Colon (tissue), 2 donors: ENCODE data around the gene MAST4.

Source experiments
- FAIRE-seq: peaks from 2 replicates; lab custom pipeline; 2012; peaks lifted over from hg19 to GRCh38; lab: Jason Lieb, UNC
- donor health status: control.
- donor health status: control.

MAST4 gene

GRCh38 chr5:66701244-66701643, 105.1 kb downstream of the MAST4 start:
- FAIRE-seq = no peak

DNA sequence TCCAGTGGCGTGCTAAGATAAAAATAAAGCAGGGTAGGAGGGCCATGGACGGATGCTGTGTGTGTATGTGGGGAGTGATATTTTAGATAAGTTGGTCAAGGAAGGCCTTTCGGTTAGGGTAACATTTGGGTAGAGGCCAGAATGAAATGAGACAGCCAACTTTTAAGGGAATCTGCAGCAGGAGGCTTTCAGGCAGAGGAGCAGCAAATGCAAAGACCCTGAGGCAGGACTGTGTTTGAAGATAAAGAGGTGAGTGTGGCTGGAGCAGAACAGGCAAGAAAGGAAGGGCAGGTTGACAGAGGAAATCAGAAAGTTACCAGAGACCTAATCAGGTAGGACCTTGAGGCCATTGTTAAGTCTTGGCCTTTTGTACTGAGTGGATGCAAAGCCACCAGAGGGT, 106.2 kb downstream of the MAST4 start:
- no peak for FAIRE-seq

DNA sequence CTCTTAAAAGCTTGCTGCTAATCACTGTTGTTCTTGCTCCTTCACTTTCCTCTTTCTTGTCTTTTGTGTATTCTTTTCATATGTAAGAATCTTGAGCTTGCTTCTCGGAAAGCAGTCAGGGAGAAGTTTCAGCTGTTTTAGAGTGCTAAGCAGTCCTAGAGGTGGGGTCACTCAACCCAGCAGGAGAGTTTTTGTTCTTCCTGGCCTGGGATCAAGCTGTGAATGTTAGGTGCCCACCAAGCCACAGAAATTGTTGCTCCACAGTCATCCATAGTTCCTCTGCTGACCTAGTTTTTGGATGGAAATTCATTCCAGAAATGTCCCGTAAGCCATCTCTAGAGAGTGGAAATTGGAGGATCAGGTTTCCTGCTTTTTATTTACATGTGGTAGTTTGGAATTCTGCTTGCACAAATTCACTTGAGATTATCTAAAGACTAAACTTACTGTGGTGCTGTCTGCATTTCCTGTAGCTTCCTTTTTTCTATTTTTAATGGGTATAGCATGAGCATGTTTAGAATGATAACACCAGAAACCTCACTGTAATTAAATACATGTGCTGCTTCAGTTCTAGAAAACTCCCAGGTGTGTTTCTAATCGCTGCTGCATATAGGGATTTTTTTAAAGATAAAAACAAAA, 108.7 kb downstream of the MAST4 start:
- no peak for FAIRE-seq

- no peak for FAIRE-seq
Observed at GRCh38 chr5:66708368-66708767, 112.2 kb downstream of the MAST4 start.

DNA sequence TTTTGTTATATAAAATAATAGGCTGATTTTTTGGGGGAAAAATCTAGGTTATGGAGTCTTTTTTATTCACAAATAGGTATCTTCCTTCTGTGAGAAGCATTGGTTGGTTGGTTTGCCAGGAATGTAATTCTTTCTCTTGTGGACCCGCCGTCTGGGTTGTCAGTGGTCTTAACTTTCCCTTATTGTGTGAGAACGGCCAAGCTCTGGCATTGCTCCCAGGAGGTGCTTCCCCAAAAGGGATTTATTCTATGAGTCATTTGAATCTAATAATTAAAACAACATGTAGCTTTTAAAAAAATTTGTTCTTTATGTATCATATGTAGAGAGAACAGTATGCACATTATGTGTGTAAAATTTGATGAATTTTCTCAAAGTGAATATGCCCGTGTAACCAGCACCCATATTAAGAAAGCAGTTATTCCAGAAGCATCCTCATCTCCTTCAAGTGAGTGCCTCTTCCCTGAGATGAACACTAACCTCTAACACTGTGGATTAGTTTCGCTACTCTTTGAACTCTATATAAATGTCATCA, 114.4 kb downstream of the MAST4 start:
- no peak for FAIRE-seq

- no peak for FAIRE-seq
Observed at GRCh38 chr5:66713998-66714397, 117.8 kb downstream of the MAST4 start.

GRCh38 chr5:66717455-66718373, 121.5 kb downstream of the MAST4 start:
- no peak for FAIRE-seq

DNA sequence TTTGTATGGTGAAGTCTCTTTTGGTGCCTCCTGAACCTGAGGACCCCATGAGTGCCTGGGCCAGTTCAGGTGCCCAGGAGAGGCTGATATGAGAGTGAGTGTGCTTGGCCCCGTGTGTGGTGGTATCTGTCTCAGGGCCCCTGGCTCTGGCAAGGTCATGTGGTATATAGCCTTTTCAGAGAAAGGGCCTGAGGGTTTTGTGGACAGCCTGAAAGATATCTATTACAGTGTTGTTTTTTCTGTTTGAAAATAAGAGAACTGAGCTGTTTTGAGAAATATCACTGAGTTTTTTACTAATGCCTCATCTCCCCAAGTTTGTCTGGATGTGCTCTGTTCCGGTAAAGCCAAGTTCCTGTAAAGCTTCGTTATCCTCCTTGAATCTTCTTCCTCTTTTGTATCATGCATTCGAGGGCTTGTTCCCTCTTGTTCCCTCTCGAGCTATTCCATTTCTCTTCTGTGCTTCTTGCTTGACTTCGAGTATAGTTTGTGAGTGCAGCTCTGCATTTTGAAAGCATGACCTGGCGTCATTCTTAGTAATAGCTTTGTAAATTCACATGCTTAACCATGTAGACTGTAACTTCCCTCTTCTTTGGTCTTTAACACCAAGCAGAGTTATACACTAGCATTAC, 122.3 kb downstream of the MAST4 start:
- FAIRE-seq = no peak

DNA sequence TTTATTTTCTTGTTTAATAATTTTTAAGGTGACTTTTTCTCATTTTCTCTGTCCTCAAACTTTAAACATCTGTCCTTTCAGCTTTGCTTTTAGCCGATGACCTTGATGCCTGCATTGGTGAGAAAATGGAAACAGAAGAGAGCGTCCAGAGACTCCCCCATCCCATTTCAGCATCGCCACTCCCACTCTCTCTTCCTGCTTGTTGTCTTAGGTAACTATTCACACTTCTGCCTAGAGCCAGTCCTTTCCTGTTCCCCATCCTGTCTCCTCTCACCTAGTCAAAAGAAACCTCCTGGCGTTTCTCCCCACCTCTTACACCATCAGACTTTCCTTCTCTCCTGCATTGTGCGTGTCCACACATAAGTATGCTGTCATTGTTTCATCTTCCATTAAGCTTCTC, 124.6 kb downstream of the MAST4 start:
- FAIRE-seq = no peak

GRCh38 chr5:66722686-66723085, 126.5 kb downstream of the MAST4 start:
- FAIRE-seq = no peak

GRCh38 chr5:66724349-66725139, 128.4 kb downstream of the MAST4 start:
- no peak for FAIRE-seq

DNA sequence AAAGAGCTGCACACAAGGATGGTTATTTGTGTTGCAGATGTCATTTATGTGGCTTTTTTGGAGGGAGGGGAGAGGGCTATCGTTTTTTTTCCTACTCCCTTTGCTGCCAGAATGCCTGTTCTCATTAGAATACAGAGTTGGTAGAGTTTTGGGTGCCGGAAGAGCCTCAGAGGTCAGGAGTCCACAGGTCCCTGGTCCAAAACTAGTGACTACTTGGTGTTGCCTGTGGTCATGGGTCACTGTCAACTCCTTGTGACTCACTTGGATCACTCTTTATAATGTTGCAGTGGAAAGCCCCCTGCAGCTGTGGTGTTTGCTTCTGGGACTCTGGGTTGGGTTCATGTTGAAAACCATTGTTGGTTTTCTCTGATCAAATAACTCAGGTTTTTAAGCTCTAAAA, 131.4 kb downstream of the MAST4 start:
- no peak for FAIRE-seq

DNA sequence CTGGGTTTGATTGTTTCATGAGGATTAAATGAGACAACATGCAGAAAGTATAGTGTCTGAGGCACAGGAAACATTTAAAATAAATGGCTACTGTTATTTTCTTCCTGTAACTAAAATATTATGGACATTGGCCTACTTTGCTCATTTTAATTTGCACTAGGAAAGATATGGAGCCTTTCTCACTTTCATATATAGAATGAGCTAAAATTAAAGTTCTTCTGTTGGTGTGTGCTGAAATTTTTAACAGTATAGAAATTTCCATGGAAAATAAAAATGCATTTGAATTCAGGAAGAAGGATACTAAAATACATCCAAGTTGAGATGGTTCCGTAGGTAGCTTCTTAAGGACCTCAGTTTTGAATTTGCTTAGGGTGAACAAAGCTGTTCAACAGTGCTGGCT, 131.9 kb downstream of the MAST4 start:
- no peak for FAIRE-seq

DNA sequence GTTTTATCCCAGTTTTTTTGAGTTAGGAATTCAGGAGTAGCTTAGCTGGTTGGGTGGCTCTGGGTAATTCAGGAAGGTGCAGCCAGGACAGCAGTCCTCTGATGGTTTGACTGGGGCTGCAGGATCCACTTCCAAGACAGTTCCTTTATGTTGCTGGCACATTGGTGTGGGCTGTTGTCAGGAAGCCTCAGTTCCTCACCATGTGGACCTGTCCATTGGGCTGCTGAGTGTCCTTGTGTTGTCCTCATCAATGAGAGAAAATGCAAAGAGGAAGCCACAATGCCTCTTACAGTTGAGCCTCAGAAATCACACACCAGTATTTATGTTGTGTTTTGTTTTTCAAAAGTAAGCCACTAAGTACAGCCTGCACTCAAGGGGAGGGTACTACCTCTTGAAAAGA, 140.9 kb downstream of the MAST4 start:
- no peak for FAIRE-seq

- FAIRE-seq = no peak
Observed at GRCh38 chr5:66738136-66738535, 141.9 kb downstream of the MAST4 start.

GRCh38 chr5:66739021-66739420, 142.8 kb downstream of the MAST4 start:
- FAIRE-seq = no peak

DNA sequence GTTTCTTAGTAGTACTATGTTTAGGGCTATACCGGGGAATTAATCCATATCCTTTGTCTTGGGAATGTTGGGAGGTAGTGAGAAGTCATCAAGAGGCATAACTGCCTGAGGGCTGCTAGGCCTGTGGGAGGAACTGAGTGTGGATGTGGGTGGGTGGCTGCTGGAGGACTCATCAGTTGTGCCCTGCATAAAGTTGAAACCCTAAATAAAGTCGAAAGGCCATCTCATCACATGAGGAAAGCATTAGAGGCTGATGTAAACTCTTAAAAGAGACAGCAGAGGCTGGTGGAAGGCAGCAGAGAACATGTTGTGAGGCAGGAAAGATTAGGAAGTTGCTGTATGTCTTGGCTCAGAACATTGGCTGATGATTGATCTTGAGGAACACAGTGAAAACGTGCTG, 143.8 kb downstream of the MAST4 start:
- FAIRE-seq = no peak

GRCh38 chr5:66741394-66741793, 145.2 kb downstream of the MAST4 start:
- FAIRE-seq = no peak

- no peak for FAIRE-seq
Observed at GRCh38 chr5:66742083-66742895, 146.1 kb downstream of the MAST4 start.

- FAIRE-seq = no peak
Observed at GRCh38 chr5:66742896-66743247, 146.7 kb downstream of the MAST4 start.

DNA sequence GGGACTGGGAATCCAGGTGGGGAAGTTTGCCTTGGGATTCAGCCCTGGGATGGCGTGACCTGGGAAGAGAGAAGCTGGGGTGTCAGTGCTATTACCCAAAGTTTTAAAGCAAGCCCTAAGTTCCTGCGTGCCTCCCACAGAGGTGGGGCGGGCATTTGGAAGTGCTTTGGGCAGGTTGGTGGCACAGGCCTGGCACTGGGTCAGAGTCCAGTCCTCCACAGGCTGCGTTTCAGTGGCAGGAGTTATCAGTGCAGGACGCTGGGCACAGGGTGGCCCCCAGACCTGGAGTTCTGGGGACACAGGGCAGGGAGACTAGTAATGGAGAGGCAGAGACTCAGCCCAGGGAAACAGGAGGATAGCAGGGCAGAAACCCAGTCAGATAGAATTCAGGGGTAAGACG, 147.2 kb downstream of the MAST4 start:
- FAIRE-seq = no peak
